Stimulated activated CD8-positive, alpha-beta memory T cell treated with anti-CD3 and anti-CD28 coated beads, Interleukin-4, amount 100 ng/mL, for 1 hour (primary cell): ENCODE measurements around the gene TGFB2.

Source experiments
- DNase-seq, 2 donors: peaks; one replicate each; pipeline ENCODE4 v3.0.0-alpha.2; 2020; ENCODE audit warnings: low read depth in 2 of 2, low spot score in 1 of 2

The TGFB2 gene

GRCh38 chr1:218361298-218362065, 16.3 kb downstream of the TGFB2 start:
- no peak for DNase-seq

GRCh38 chr1:218362418-218363076, 17.4 kb downstream of the TGFB2 start:
- no peak for DNase-seq

DNA sequence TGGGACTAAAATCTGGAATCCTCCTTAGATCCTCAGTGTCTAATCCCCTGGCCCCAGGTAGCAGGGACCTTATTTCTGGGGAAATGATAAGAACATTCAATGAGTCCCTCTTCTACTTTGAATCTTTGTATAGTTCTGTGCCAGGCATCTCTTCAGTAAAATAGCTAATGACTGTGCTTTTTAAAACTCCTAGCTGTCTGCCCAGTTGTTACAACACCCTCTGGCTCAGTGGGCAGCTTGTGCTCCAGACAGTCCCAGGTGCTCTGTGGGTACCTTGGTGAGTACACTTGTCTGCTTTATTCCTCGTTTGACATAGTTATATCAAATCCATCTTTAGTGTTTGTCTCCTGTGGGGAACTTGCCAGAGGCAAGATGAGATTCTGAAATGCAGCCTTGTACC, 18.0 kb downstream of the TGFB2 start:
- DNase-seq: no peak

DNA sequence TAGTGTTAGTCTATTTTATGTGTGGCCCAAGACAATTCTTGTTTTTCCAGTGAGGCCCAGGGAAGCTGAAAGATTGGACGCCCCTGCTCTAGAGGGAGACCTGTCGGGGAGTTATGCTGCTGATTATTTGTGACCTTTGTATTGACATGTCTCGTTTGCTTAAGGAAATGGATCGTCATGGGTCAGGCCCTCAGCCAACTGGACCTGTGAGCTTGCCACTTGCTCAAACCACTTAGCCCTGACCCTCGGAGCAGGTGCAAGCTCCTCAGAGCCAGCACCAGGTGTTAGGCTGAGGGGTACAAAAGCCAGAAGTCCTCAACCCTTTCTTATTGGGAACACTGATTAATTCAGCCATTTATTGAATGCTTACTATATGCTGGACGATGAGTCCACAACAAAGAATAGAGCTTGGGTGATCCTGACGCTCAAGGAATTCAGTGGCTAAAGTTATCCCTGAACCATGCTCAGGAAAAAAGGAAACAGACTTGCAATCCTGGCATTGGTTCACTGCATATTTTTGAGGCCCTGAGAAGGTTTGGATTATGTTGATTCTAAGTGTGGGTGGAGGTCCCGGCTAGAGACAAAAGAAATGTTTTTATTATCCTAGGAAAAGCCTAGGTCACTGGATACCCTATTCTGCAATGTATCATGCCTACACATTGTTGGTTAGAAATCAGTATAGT, 19.0 kb downstream of the TGFB2 start:
- no peak for DNase-seq

- DNase-seq: no peak
Observed at GRCh38 chr1:218365226-218365999, 20.3 kb downstream of the TGFB2 start.

DNA sequence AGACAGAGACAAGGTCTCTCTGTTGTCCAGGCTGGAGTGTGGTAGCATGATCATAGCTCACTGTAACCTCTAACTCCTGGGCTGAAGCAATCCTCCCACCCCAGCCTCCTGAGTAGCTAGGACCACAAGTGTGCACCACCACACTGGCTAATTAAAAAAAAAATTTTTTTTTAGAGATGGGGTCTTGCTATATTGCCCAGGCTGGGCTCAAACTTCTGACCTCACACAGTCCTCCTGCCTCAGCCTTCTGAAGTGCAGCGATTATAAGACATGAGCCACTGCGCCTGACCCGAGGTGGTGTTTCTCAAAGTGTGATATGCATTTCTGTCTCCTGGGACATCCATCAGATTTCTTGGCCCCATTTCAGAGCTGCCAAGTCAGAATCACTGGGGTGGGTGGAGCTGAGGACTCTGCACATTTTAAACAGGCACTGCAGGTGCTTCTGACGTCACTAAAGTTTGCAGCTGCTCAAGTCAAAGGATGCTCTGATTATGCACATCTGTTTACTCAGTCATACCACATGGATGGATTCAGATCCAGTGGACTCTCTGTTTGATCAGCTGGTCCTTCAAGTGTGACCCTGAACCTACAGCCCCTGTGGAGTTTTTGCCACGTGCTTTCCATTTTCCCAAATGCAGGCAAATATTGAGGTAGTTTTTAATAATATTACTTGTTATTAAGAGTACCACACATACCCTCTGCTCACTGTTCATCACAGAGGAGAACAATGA, 21.4 kb downstream of the TGFB2 start:
- DNase-seq: no peak

DNA sequence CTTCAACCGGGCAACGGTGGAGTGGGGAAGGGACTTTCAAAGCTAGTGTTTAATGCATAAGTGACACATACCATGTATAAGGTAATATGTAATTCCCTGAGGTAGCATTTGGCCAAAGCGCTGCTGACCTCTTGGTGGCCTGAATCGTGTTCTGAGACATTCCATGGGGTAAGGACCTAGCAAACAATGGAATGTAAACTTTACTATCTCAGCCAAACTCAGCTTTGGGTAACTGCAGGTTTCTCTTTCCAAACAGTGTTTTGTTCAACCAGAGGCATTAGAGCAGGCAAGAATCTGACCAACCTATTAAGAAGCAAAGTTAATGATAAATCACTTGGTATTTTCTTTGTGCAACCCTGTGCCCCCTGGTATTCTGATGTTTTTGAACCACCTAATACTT, 22.0 kb downstream of the TGFB2 start:
- DNase-seq: no peak

DNA sequence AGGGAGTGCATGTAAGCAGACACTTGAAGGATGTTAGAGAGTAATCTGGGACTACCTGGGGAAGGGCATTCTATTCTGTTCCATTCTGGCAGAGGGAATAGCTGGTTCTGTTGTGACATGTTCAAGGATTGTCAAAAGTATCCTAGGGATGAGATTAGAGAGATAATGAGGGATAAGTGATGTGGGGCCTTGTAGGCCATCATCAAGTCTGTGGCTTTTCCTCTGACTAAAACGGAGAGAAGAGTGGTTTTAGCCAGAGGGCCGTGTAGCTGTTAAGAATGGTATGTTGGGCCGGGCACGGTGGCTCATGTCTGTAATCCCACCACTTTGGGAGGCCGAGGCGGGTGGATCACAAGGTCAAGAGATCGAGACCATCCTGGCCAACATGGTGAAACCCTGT, 23.6 kb downstream of the TGFB2 start:
- no peak for DNase-seq

DNA sequence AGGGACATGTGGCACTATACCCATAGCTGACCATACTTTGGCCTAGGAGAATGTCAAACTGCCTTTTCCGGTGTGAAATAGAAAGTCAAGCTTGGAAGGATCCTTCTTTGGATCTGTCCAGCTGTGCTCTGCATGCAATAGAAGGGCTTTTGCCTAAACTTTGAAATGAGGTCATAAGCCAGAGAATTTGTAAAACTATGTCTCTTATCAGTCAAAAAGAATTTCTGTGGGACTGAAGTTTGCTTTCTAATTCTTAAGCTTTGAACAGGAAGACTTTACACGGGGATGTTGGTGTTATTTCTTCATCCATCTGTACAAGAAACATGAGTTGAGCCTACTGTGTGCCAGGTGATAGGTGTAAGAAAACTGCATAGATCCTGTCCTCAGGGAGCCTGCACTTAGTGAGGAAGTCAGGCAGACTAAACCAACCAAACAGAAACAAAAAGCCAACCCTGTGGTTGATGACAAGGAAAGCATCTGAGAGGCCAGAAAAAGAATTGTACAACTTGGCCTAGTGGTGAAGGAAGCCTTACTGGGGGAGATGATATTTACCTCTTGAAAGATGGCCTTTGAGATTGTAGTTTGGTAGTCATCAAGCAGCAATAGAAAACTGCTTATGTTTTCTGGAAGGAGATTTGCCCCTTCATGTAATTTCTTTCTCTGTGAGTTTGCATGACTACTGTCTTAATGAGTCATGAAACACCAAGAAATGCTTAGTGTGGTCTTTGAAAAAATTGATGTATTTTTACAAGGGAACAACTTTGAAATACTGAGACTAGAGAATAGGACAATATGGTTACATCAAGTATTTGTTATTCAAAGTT, 24.8 kb downstream of the TGFB2 start:
- no peak for DNase-seq

- DNase-seq: no peak
Observed at GRCh38 chr1:218371927-218372672, 27.0 kb downstream of the TGFB2 start.

- DNase-seq: no peak
Observed at GRCh38 chr1:218374401-218375353, 29.5 kb downstream of the TGFB2 start.

DNA sequence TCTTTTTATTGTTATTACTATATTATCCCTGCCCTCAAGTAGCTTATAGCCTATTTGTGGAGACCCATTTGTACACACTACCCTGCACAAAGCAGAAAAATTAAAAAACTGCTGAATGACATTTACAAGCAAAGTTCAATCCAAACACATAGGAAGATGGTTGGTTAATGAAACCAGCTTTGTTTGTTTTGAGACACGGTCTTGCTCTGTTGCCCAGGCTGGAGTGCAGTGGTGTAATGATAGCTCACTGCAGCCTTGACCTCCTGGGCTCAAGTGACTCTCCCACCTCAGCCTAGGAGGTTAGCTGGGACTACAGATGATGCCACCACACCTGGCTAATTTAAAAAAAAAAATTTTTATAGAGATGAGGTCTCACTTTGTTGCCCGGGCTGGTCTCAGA, 31.6 kb downstream of the TGFB2 start:
- DNase-seq: no peak

GRCh38 chr1:218377143-218377660, 32.1 kb downstream of the TGFB2 start:
- peak in 1 of 2 donors; percentile 17 for DNase-seq

DNA sequence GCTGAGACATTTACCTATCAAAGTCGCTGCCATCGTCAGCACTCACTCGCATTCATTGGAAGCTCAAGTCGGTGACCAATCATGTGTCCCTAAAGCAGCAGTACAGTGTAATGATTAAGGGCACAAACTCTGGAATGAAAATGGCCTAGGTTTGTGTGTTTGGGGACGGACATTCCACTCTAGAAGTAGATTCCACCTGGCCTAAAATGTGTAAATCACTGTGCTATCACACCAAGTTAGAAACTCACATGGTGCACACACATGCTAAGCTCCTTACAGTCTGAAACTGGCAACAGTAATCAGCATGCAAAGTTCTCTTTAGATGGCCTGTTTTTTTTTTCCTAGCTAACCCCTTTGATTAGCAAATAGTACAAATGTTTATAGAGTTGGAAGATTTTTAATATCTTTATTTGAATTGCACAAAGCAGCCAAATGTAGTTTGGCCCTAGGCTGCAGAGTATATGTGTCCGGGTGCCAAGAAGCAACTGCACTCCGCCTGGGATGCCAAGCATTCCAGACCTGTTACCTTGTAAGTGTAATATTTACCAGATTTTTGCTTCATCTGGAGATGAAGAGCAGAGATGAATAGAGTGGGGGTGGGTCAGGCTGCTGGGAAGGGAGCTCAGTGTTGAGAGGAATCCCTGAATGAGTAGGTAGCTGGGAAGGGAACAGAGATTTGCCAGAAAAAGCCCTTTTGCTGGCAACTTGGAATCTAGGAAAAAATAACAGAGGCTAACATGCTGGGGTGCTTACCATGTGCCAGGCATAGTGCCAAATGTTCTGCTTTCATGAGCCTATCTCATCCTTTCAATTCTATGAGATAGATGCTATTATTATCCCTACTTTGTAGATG, 35.2 kb downstream of the TGFB2 start:
- DNase-seq: no peak

- DNase-seq: no peak
Observed at GRCh38 chr1:218382261-218382660, 37.1 kb downstream of the TGFB2 start.

DNA sequence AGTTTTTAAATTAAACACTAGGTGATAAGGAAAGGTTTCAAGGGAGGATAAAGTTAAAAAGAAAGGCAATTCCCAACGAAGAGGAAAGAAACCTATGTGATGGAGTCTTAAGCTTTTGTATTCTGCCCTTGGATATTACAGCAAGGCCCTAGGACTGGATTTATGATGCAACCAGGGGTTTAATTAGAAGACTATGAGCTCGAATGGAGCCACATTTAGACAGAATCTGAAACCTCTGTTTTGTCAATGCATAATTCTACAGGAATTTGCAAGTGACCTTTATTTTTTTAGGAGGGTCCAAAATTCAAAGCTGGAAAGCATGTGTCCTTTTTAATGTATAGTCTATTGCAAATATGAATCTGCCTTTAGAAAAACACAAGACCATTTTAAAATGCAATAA, 37.9 kb downstream of the TGFB2 start:
- DNase-seq: no peak

GRCh38 chr1:218383681-218384080, 38.5 kb downstream of the TGFB2 start:
- no peak for DNase-seq
